RCC 7860 (cell line): ENCODE data around the gene CUTA.
"Not testable (repeated sequence)": the region's sequence is repeated elsewhere in the genome, so short reads cannot be mapped to it uniquely, and the experiment has no call there.

Source experiments
- DNase-seq: peaks from one replicate; pipeline ENCODE4 v3.0.0-alpha.2; 2015; ENCODE audit warnings: low spot score
- FAIRE-seq: peaks from 2 replicates; lab custom pipeline; 2012; peaks lifted over from hg19 to GRCh38; lab: Jason Lieb, UNC

Gene CUTA

DNA sequence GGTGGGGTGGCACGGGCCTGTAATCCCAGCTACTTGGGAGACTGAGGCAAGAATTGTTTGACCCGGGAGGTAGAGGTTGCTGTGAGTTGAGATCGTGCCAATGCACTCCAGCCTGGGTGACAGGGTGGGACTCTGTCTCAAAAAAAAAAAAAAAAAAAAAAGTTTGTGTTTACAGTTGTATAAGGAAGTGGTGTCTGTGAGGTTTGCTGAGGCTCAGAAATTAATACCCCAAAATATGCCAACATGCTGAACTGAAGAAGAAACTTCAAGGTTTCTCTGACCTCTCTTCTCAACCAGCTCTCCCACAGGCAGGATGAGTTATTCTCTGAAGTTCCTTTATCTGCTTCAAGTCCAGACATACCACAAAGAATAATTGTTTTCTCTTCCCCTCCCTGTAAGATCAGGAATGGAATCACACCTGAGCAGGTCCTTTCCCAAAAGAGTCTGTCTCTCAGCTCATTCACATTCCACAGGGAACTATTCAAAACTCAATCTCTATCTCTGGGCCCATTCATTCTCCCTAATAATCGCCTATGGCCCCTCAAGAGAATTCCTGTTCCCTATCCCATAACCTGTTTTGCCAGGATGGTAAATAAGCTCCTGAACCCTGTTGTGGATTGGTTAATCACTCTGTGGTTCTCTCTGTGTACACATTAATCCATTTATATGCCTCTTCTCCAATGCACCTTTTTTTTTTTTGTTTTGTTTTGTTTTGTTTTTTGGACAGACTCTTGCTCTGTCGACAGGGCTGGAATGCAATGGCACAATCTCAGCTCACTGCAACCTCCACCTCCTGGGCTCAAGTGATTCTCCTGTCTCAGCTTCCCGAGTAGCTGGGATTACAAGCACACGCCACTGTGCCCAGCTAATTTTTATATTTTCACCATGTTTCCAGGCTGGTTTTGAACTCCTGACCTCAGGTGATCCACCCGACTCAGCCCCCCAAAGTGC, 43.7 kb downstream of the CUTA start:
- no peak for DNase-seq
- FAIRE-seq, result no peak

DNA sequence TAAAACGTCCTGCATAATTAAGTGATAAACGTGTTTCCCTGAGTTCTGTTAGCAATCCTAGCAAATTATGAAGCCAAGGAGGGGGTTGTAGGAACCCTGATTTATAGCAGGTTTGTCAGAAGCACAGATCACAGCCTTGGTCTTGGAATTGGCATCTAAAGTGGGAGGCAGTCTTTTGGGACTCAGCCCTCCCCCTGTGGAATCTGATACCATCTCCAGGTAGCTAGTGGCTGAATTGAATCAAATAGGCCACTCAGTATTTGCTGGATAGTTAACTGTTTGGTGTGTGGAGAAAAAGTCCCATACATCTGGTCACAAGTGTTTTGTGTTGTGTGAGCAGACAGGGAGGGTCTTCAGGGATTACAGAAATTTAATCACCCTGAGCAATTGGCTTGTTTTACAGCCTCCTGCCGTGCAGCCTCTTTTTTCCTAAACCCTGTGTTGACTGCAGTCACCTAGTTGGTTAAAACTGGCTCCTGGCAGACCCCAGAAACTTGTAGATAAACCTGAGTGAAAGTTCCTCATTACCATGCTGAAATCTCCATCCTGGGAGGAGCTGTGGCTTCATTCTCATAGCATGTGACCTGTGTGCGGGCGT, 45.3 kb downstream of the CUTA start:
- no peak for DNase-seq
- no peak for FAIRE-seq

DNA sequence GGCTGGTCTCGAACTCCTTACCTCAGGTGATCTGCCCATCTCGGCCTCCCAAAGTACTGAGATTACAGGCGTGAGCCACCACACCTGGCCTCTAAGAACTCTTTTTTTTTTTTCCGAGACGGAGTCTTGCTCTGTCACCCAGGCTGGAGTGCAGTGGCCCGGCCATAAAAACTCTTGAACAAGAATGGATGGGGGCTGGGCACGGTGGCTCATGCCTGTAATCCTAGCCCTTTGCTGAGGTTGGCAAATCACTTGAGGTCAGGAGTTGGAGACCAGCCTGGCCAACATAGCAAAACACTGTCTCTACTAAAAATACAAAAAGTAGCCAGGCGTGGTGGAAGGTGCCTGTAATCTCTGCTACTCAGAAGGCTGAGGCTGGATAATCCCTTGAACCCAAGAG, 46.0 kb downstream of the CUTA start:
- not testable (repeated sequence) for FAIRE-seq, DNase-seq

DNA sequence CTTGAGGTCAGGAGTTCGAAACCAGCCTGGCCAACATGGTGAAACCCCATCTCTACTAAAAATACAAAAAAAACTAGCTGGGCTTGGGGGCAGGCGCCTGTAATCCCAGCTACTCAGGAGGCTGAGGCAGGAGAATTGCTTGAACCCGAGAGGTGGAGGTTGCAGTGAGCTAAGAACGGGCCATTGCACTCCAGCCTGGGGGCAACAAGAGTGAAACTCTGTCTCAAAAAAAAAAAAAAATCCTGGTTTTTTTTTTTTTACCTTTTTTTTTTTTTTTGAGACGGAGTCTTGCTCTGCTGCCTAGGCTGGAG, 50.2 kb downstream of the CUTA start:
- FAIRE-seq, DNase-seq: not testable (repeated sequence)

DNA sequence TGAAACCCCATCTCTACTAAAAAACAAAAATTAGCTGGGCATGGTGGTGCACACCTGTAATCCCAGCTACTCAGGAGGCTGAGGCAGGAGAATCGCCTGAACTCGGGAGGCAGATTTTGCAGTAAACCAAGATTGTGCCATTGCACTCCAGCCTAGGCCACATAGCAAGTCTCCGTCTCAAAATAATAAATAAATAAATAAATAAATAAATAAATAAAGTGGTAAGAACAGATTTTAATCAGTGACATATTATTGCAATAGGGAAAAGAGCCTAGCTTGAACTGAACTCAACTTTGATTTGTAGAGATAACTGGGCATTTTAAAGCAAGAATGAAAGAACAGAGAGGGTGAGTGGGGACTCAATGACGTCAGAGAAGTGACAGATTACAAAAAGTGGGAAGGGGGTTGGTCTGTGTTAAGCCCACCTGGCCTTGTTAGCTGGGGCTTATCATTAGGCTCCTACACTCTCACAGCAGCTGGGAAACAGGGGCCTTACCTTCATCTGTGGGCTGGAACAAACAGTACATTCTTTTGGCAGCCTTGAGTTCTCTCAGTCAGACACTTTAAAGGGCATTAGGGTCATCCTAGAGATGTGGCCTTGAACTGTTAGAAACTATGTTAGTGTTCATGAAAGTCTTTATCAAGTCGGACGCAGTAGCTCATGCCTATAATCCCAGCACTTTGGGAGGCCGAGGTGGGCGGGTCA, 50.7 kb downstream of the CUTA start:
- no peak for FAIRE-seq

More for the DNA sequence above, 50.7 kb downstream of the CUTA start:
- no peak for DNase-seq
